ENCODE measurements around the gene XPR1. TPM values are rescaled to one million over a fixed set of nuclear protein-coding genes. Genes with fewer than 3 reads are reported as not detected.

Gene XPR1
- total RNA-seq, 4 donors from 2014 or later: 7.8 to 119 (median 75.3) TPM

DNA sequence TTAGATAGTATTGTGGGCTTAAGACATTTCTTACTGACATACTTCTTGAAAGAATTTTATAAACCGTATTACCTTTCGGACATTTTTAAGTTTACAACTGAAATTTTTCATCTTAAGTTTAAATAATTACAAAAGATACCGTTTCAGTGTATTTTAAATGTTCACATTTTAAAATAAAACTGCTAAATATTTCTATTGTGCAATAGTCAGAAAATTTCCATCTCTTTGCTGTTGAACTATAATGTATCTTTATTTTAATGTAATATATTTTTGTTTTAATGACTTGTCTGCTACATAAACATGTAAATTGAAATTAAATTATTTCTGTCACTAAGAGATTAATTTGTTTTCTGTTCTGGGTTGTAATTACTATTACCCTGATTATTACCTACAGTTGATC, 206.7 kb downstream of the XPR1 start:
- Histone ChIP-seq H3K9me3 (peaks cover 0 to 2% of the 10 kb centered on the region in 2 donors), H3K36me3 (peaks cover 0 to 7% (median 3%) of the 10 kb centered on the region in 4 donors), H3K4me3 (no peak overlapping the region), H3K27me3 (no peaks in the 10 kb centered on the region), H3K27ac (no peak overlapping the region), H3K4me1 (no peaks in the 10 kb centered on the region)
- in situ Hi-C loops (cut with MboI; ENCODE audit: low pct_ligation_motif_present in 1 of 4, low pct_unique_long_range_greater_than_20kb in 1 of 4, low sequenced_read_pairs in 3 of 4): no loop called here
- TF ChIP-seq POLR2A (IDR thresholded peaks at IDR 0.05): no peak
- no peak for TF ChIP-seq EP300 (IDR thresholded peaks at IDR 0.05; ENCODE audit: low read depth)
- TF ChIP-seq, protein P1, sequence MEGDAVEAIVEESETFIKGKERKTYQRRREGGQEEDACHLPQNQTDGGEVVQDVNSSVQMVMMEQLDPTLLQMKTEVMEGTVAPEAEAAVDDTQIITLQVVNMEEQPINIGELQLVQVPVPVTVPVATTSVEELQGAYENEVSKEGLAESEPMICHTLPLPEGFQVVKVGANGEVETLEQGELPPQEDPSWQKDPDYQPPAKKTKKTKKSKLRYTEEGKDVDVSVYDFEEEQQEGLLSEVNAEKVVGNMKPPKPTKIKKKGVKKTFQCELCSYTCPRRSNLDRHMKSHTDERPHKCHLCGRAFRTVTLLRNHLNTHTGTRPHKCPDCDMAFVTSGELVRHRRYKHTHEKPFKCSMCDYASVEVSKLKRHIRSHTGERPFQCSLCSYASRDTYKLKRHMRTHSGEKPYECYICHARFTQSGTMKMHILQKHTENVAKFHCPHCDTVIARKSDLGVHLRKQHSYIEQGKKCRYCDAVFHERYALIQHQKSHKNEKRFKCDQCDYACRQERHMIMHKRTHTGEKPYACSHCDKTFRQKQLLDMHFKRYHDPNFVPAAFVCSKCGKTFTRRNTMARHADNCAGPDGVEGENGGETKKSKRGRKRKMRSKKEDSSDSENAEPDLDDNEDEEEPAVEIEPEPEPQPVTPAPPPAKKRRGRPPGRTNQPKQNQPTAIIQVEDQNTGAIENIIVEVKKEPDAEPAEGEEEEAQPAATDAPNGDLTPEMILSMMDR (IDR thresholded peaks at IDR 0.05): no peak
- no peak for TF ChIP-seq POLR2AphosphoS5 (IDR thresholded peaks at IDR 0.05)
- DNase-seq: no peak
- 90 to 94% methylated on average over 3 of the region's 3 CpGs for WGBS, 2 donors (ENCODE audit: low coverage in 1 of 2)
- intact Hi-C loops (cut with DNase I; ENCODE audit: low total_unique reads): loop anchor here (2.0 kb wide), 1 partner anchor 68 kb away; no protein-coding TSS in a partner anchor

DNA sequence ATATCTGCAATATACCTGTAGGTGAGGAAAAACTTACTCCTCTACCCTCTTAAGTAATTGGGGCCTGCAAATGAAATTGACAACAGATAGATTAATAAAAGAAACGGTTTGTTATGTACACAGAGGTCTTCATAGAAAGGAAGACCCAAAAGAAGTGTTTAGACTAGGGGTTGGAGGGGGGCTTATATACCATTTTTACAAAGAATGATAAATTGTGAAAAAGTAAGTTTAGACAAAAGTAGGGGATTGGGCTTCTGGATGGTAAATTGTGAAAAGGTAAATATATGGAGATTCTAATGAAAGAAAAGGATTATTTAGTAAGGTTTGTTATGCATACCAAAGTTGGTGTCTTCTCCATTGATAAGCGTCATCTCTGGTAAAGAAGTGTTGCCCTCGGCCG, 207.7 kb downstream of the XPR1 start:
- H3K4me1 ChIP-seq: no peaks in the 10 kb centered on the region
- in situ Hi-C loops (cut with MboI; ENCODE audit: low pct_ligation_motif_present in 1 of 4, low pct_unique_long_range_greater_than_20kb in 1 of 4, low sequenced_read_pairs in 3 of 4) (no loop called here), intact Hi-C loops (cut with DNase I; ENCODE audit: low total_unique reads) (loop anchor here (2.0 kb wide), 1 partner anchor 67 kb away; no protein-coding TSS in a partner anchor)
- H3K36me3 ChIP-seq: peaks cover 0 to 5% (median under 1%) of the 10 kb centered on the region in 4 donors
- no peak overlapping the region for H3K4me3 ChIP-seq
- no peaks in the 10 kb centered on the region for H3K27me3 ChIP-seq
- 85% methylated on average over 3 to 4 of the region's 4 CpGs for WGBS, 2 donors (ENCODE audit: low coverage in 1 of 2)
- no peak overlapping the region for H3K27ac ChIP-seq
- no peak for DNase-seq
- H3K9me3 ChIP-seq: no peaks in the 10 kb centered on the region
- TF ChIP-seq EP300 (IDR thresholded peaks at IDR 0.05; ENCODE audit: low read depth): no peak
- no peak for TF ChIP-seq POLR2AphosphoS5 (IDR thresholded peaks at IDR 0.05)
- TF ChIP-seq, protein P1 (IDR thresholded peaks at IDR 0.05): no peak
- TF ChIP-seq POLR2A (IDR thresholded peaks at IDR 0.05): no peak

DNA sequence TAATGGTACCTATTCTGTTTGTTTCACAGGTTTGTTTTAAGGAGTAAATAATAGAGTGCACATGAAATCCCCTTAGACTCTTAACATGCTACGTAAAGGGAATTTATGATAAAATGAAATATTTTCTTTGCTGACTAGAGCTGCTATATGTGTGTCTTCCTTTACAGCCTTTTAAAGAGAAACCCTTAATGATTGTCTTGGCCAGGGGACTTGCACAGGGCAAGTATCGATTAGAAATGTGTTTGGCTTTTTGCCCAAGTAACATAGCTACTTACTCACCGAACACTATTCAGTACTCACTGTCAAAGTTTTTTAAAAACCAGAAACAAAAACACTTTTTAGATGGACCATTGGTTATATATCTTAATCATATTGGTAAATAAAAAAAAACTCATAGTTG, 209.6 kb downstream of the XPR1 start:
- no peaks in the 10 kb centered on the region for H3K4me1 ChIP-seq
- H3K4me3 ChIP-seq: no peak overlapping the region
- no peak for TF ChIP-seq POLR2AphosphoS5 (IDR thresholded peaks at IDR 0.05)
- TF ChIP-seq, protein P1 (IDR thresholded peaks at IDR 0.05): no peak
- H3K27ac ChIP-seq: no peak overlapping the region
- intact Hi-C loops (cut with DNase I; ENCODE audit: low total_unique reads) (no loop called here), in situ Hi-C loops (cut with MboI; ENCODE audit: low pct_ligation_motif_present in 1 of 4, low pct_unique_long_range_greater_than_20kb in 1 of 4, low sequenced_read_pairs in 3 of 4) (no loop called here)
- 94% methylated on average over 3 of the region's 3 CpGs for WGBS, 2 donors (ENCODE audit: low coverage in 1 of 2)
- no peaks in the 10 kb centered on the region for H3K9me3 ChIP-seq
- H3K36me3 ChIP-seq: no peaks in the 10 kb centered on the region
- no peaks in the 10 kb centered on the region for H3K27me3 ChIP-seq
- DNase-seq: no peak

DNA sequence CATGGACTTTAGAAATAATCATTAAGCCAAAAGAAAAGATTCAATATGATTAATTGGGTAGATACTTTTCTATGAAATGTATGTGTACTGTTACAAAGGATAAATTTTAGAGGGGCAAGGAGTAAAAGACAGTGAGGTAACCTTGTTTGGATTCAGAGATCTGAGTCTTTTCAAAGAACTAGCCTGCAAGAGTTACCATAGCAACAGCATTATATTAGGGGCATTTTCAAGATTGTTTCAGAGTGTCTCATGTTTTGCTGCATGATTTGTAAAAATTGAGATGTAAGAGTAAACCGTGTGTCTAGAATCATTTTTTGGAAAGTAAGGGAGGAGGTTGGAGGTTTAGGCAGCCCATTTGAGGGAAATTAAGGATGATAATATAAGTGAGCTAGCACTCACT, 210.2 kb downstream of the XPR1 start:
- Histone ChIP-seq H3K9me3 (no peaks in the 10 kb centered on the region), H3K27ac (no peak overlapping the region), H3K27me3 (no peaks in the 10 kb centered on the region), H3K36me3 (no peaks in the 10 kb centered on the region), H3K4me3 (no peak overlapping the region), H3K4me1 (no peaks in the 10 kb centered on the region)
- in situ Hi-C loops (cut with MboI; ENCODE audit: low pct_ligation_motif_present in 1 of 4, low pct_unique_long_range_greater_than_20kb in 1 of 4, low sequenced_read_pairs in 3 of 4): no loop called here
- intact Hi-C loops (cut with DNase I; ENCODE audit: low total_unique reads): no loop called here
- DNase-seq: no peak
- WGBS, 2 donors (ENCODE audit: low coverage in 1 of 2): 39 to 83% methylated on average over 1 of the region's 1 CpG
- no peak for TF ChIP-seq POLR2AphosphoS5 (IDR thresholded peaks at IDR 0.05)
- no peak for TF ChIP-seq POLR2A (IDR thresholded peaks at IDR 0.05)
- TF ChIP-seq, protein P1 (IDR thresholded peaks at IDR 0.05): no peak
- no peak for TF ChIP-seq EP300 (IDR thresholded peaks at IDR 0.05; ENCODE audit: low read depth)

Measured in transverse colon (tissue), 4 donors.